ENCODE results near the gene CHST11.
A peak's percentile ranks its signal among the peaks of the same experiment; 100 is the strongest.

Gene CHST11

GRCh38 chr12:104699489-104700190 is 242.9 kb downstream of the CHST11 start:
- DNase-seq (ENCODE audit: extremely low spot score, insufficient read length, low read depth) = no peak
- peak; percentile 70 for FAIRE-seq

DNA sequence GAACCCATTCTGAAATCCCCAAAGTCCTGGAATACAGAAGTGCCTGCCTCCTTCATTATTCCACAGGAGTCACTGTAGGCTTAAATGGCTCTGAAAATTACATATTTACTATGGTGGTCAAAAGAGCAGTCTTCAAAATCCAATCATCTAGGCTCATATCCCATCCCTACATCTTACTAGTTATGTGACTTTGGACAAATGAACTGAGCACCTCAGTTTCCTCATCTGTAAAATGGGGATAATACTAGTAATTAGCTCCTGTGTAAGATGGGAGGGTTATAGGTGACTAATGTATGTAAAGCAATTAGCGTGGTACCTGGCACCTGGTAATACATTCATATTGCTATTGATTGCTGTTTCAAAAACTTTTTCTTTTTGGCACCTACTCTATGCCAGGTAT is 243.6 kb downstream of the CHST11 start:
- FAIRE-seq (no peak), DNase-seq (ENCODE audit: extremely low spot score, insufficient read length, low read depth) (no peak)

- DNase-seq (ENCODE audit: extremely low spot score, insufficient read length, low read depth) = no peak
- no peak for FAIRE-seq
Observed at GRCh38 chr12:104701301-104701700, 244.6 kb downstream of the CHST11 start.

DNA sequence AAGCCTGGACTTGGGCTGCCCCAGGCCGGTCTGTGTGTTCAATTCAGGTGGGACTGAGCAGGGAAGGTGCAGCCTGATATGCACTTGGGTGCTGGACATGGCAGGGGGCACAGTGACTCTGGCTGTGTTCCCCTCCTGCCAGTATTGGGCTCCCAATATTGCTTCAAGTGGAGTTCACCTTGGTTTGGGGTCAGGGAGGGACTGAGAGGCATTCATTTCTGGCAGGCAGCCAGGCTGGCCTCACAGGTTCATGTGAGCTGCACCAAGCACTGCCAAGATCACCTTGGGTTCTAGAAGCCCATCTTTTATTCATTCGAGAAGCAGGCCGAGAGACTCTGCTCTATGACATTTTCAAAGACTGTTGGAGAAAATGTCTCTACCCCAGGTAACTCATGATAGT is 245.0 kb downstream of the CHST11 start:
- FAIRE-seq (no peak), DNase-seq (ENCODE audit: extremely low spot score, insufficient read length, low read depth) (no peak)

DNA sequence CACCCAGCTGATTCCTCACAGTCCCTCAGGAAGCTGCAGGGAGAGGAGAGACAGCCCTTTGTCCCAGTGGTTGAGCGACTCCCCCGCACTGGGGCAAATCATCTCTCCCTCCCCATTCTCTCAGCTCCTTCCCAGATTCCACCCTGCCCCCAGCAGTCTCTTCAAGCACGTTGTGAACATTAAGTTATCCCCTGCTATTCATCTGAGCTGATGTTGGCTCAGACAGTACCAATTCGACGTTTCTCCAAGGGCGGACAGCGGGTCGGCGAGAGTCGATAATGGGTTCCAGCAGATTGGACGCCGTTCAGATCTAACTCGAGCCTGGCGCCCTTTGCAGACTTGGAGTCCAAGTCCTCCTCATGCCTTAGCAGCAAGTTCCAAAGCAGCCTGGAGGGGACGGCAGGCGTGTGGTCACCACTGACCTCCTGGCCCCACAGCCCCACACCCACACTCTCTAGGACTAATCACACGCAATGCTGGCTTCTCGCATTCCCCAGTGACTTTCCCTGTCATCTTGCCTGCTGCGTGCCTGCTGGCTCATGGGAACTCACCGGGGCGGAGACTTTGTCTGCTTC is 245.9 kb downstream of the CHST11 start:
- no peak for FAIRE-seq
- no peak for DNase-seq (ENCODE audit: extremely low spot score, insufficient read length, low read depth)

DNA sequence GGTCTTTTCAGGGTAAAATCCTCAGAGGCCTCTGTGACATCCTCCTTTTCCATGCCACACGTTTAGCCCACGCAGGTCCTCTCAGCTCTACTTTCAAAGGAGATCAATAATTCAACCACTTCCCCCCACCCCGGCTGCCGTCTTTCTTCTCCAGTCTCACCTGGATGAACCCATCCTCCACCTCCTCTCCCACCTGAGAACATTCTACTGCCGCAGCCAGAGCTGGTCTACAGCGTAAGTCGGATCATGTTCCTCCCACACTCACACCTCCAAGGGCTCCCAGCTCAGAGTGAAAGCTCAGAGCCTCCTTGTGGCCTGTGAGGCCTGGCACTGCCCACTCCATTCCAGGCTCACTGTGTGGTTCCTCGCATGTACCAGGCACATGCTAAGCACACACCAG is 246.6 kb downstream of the CHST11 start:
- no peak for FAIRE-seq
- no peak for DNase-seq (ENCODE audit: extremely low spot score, insufficient read length, low read depth)

DNA sequence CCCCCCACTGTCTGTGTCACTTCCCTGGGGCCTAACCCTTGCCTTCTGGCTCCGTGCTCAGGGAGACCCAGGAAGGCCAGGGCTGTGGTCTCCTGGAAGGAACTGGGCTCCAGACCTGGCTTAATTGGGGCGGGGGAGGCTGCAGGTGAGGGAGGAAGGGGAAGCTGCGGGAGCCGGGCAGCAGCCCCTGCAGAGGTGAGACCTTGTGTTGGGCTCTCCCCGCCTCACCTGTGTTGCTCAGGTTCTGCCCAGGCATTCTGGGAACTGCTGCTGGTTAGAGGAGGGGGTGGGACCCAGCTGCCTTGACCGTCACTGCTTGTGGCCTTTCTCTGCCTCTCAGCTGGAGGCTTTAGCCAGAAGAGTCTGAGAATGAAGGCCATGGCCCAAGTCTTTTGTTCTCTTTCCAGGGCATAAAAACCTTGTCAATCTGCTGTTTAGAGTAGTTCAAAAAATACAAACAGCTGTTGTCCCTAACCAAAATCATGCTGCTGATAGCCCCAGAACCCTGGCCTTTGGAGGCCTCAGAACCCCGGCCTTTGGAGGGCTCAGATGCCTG is 247.6 kb downstream of the CHST11 start:
- no peak for DNase-seq (ENCODE audit: extremely low spot score, insufficient read length, low read depth)
- FAIRE-seq = no peak

DNA sequence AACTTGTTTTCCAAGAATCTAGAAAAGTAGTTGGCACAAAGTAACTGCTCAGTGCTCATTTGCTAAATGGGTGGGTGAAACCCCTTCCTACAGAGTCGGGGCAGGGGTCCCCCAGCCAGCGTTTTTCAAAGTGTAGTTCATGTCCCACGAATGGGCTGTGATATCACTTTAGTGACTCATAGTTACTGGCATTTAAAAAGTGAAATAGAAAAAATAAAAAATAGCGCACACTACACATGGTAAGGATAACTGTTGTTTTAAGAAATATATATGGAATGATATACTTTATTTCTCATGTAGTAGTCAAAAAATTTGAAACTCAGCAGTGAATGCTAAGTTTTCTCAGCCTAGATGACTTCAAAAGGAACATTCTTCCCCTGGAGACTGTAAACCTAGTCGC is 250.4 kb downstream of the CHST11 start:
- FAIRE-seq = no peak
- no peak for DNase-seq (ENCODE audit: extremely low spot score, insufficient read length, low read depth)

- DNase-seq (ENCODE audit: extremely low spot score, insufficient read length, low read depth) (no peak), FAIRE-seq (no peak)
Observed at GRCh38 chr12:104707794-104708558, 251.2 kb downstream of the CHST11 start.

DNA sequence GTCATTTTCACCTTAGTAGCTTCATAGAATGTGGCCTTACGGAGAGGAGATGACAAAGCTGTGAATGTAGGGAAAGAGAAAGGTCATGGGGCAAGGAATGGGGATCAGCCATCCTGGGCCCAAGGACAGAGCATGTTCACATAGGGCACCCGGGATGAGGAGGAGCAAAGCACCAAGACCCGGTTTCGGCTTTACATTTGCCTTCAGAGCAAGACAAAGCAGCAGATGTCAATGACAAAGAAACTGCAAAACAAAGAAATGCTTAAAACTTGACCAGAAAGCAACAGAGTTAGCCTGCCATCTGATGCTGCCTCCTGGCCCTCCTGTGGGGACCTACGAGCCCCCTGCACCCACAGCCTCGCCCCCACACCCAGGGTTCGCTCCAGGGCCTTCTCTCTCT is 252.1 kb downstream of the CHST11 start:
- no peak for DNase-seq (ENCODE audit: extremely low spot score, insufficient read length, low read depth)
- no peak for FAIRE-seq

DNA sequence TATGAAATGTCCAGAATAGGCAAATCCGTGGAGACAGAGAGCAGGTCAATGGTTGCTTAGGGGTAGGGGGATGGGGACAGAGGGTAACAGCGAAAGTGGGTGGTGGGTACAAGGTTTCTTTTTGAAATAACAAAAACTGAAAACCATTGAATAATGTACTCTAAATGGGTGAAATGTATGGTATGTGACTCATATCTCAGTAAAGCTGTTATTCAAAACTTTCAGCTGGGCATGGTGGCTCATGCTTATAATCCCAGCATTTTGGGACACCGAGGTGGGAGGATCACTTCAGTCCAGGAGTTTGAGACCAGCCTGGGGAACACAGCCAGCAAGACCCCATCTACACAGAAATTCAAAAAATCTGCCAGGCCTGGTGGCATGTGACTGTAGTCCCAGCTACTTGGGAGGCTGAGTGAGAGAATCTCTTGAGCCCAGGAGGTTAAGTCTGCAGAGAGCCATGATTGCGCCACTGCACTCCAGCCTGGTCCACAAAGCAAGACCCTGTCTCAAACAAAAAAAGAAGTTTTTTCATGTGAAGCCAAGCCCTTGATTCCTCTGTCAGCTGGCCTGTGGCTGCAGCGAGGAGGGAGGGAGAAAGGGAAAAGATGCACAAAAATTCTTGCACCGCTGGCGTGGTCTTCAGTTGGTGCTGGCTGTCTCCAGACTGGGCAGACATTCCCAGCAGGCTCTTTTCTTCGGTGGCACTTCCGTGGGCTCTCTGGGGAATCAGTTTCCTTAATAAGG is 253.1 kb downstream of the CHST11 start:
- no peak for FAIRE-seq
- DNase-seq (ENCODE audit: extremely low spot score, insufficient read length, low read depth) = no peak

DNA sequence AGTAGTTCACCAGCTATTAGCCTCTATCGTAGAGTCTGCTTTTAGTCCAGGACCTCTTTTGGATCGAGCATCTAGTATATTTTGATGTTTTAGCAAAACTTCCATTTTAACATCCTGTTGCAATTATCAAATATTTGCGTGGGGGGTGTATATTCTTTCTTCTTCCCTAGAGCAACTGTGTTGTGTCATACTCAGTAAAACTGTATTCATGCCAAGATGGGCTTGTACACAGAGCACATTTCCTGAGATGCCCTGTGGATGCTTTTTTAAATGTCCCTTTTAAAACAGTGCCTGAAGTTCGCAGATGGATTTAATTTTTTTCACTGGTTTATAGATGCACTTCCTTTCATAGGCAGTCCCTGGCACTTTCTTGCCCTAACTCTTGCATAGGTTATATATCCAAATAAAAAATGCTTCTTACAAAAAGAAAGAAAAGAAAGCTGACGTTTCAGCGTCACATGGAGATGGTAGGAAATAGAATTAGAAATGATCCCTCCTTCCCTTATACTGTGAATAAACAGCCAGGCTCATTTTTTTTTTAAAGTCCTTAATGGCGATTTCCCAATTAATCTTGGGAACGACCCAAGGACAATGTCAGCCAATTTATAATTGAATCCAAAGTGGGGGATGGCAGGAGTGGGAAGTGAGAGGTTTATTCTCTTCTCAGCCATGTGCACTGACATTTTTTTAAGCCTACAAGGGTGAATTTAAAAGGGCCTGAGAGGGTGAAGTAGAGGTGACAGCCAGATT is 254.4 kb downstream of the CHST11 start:
- FAIRE-seq = no peak
- no peak for DNase-seq (ENCODE audit: extremely low spot score, insufficient read length, low read depth)

DNA sequence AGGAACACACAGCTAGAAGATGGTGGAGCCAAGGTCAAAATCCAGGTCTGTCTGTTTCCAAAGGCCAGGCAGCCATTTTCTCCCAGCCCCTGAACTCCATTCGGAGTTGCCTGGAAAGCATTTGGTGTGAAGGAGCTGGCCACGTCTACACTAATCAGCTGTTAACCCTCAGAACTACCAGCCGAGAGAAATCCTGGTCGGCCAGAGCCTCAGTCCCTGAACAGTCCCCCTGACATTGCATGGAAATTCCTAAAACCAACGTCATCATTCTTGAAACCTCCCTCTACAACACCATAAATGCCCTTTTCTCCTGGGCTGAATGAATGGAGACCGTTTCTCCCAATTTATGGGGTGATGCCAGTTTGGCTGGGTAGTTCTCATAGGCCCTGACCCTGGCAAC is 255.7 kb downstream of the CHST11 start:
- DNase-seq (ENCODE audit: extremely low spot score, insufficient read length, low read depth) = no peak
- FAIRE-seq = no peak

DNA sequence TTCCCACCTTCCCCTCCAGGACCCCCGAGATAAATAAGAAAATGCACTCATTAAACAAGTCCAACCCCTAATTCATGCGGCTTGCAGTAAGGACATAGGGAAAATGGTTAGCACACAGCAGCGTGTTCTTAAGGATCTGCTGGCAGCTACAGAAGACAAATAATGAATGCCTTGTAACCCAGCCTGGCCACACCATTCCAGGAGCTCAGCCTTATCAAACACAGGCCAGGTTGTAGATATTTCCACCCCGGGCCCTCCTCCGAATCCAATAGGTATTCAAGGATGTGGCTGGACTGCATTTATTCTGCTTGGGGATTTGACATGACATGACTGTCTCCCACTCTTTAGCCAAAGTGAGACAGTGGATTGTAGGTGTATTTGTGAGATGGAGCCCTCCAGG is 256.2 kb downstream of the CHST11 start:
- FAIRE-seq (no peak), DNase-seq (ENCODE audit: extremely low spot score, insufficient read length, low read depth) (no peak)

- no peak for DNase-seq (ENCODE audit: extremely low spot score, insufficient read length, low read depth)
- FAIRE-seq = no peak
Observed at GRCh38 chr12:104713444-104713843, 256.7 kb downstream of the CHST11 start.

DNA sequence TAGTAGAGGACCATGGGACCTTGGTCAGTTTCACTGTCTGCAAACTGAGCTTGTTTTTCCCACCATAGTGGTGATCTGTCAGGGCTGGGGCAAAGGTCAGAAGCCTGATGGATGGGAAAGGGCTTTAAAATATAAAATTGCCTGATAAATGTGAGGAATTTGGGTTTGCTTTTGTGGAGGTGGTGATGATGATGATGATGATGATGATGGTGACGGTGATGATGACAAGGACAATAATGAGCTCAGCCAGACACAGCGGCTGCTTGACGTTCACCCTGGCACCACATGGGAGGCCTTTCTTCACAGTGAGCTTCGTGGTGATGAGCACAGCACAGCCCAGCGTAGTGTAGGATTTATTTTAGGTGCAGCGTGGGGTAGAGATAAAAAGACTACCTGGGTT is 257.6 kb downstream of the CHST11 start:
- no peak for DNase-seq (ENCODE audit: extremely low spot score, insufficient read length, low read depth)
- no peak for FAIRE-seq

DNA sequence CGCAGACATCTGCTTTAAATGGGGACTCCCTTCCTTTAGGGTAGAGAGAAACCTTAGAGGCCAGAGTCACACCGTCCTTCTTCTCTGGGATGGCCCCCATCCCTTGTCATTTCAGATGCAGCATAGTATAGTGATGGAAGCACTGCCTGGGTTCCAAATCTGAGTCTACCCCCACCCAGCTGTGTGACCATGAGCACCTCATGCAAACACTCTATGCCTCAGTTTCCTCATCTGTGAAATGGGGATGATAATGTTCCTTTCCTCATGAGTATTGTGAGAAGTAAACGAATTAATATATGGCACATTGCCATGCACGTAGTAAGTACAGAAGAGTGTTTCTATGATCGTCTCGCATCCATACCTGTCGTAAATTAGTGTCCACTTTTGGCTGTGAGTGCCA is 259.4 kb downstream of the CHST11 start:
- FAIRE-seq (no peak), DNase-seq (ENCODE audit: extremely low spot score, insufficient read length, low read depth) (no peak)

DNA sequence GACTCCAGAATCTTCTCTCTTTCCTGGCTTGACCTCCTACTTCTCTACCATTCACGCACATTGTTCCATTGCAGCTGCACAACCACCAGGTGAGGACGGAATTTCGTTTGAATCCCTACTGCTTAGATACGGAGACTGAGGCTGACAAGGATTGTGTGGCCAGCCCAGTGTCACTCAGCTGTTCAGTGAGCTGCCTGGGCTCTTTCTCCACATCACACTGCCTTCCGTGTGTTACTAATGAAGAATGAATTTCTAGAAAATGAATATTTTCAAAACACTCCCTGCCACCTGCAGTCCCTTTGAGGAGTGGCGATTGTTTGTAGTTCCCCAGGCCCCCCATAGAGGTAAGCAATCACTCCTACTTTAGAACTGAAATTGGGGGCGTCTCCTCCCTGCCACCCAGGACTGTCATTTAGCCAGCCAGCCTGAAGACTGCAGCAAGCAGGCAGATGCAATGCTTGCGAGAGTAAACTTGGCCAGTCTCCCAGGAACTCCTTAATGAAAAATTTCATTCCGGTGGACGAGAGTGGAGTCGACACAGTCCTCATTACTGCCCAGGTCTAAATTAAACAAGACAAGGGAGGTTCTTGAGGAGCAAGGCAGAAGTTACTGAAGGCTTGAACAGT is 261.7 kb downstream of the CHST11 start:
- no peak for DNase-seq (ENCODE audit: extremely low spot score, insufficient read length, low read depth)
- FAIRE-seq = no peak

DNA sequence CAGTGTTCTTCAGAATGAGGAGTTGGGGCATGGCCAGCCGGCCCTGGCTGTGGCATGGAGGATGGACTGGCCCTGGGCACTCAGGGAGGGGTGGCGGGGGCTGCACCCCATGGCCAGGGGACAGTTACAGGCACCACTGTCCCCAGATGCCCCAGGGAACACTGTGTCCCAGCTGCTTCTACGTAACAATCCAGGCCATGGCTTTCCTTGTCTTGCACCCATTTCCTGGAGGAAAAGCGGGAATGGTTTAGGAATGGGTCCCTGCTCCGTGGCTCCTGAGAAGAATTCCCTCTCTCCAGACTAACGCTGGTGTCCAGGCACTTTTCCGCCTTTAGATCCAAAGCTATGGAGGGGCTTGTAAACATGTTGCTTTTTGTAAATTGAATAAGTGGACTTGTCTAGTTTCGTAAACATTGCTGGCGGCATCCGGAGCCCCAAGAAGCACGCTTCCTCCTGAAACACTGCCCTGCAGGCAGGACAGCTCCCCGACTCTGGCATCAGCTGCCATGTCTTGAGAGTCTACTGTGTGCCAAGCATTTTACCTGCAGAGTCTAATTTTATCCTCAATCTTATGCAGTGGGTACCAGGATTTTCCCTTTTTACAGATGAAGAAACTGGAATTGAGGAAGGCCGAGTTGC is 263.1 kb downstream of the CHST11 start:
- FAIRE-seq (no peak), DNase-seq (ENCODE audit: extremely low spot score, insufficient read length, low read depth) (no peak)
